ENCODE measurements around the gene HJV. TPM values are rescaled to one million over a fixed set of nuclear protein-coding genes. Genes with fewer than 3 reads are reported as not detected.

The HJV gene
- total and polyA plus RNA-seq, 2 of the 13 experiments (the other 11 are each of a cell fraction or from before 2014, with no cell fraction given) = 0.18 TPM; not detected in 1

GRCh38 chr1:146020058-146021049 lies 1.2 kb downstream of the HJV start (continued):
- TF ChIP-seq ZNF18 (CRISPR knock-in tag; IDR thresholded peaks at IDR 0.05; ENCODE audit: insufficient replicate concordance) = no peak
- no peak for TF ChIP-seq ONECUT2 (CRISPR knock-in tag; IDR thresholded peaks at IDR 0.05)
- TF ChIP-seq ZEB1 (IDR thresholded peaks at IDR 0.05; ENCODE audit: insufficient replicate concordance, low read depth) = peak; percentile 60
- no peak for TF ChIP-seq PAF1 (CRISPR knock-in tag; IDR thresholded peaks at IDR 0.05)
- peak; percentile 72; the same call in 1 of the 2 replicates for TF ChIP-seq WIZ (CRISPR knock-in tag; IDR thresholded peaks at IDR 0.05)
- no peak for TF ChIP-seq REPIN1 (CRISPR knock-in tag; IDR thresholded peaks at IDR 0.05; ENCODE audit: borderline replicate concordance, low read depth)
- no peak for TF ChIP-seq MXD4 (CRISPR knock-in tag; IDR thresholded peaks at IDR 0.05)
- TF ChIP-seq, protein P1, sequence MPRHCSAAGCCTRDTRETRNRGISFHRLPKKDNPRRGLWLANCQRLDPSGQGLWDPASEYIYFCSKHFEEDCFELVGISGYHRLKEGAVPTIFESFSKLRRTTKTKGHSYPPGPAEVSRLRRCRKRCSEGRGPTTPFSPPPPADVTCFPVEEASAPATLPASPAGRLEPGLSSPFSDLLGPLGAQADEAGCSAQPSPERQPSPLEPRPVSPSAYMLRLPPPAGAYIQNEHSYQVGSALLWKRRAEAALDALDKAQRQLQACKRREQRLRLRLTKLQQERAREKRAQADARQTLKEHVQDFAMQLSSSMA (CRISPR knock-in tag; IDR thresholded peaks at IDR 0.05) = no peak
- TF ChIP-seq HNRNPK (IDR thresholded peaks at IDR 0.05; ENCODE audit: low read depth, low read length, poor library complexity, severe bottlenecking) = no peak
- TF ChIP-seq SNAPC2 (CRISPR knock-in tag; IDR thresholded peaks at IDR 0.05) = no peak
- 0 out of 2 replicates have a peak, but pooled peaks have one; percentile 38 for TF ChIP-seq TARDBP (CRISPR knock-in tag; IDR thresholded peaks at IDR 0.05)
- TF ChIP-seq ZBTB21 (CRISPR knock-in tag; IDR thresholded peaks at IDR 0.05) = no peak
- TF ChIP-seq, protein P2, sequence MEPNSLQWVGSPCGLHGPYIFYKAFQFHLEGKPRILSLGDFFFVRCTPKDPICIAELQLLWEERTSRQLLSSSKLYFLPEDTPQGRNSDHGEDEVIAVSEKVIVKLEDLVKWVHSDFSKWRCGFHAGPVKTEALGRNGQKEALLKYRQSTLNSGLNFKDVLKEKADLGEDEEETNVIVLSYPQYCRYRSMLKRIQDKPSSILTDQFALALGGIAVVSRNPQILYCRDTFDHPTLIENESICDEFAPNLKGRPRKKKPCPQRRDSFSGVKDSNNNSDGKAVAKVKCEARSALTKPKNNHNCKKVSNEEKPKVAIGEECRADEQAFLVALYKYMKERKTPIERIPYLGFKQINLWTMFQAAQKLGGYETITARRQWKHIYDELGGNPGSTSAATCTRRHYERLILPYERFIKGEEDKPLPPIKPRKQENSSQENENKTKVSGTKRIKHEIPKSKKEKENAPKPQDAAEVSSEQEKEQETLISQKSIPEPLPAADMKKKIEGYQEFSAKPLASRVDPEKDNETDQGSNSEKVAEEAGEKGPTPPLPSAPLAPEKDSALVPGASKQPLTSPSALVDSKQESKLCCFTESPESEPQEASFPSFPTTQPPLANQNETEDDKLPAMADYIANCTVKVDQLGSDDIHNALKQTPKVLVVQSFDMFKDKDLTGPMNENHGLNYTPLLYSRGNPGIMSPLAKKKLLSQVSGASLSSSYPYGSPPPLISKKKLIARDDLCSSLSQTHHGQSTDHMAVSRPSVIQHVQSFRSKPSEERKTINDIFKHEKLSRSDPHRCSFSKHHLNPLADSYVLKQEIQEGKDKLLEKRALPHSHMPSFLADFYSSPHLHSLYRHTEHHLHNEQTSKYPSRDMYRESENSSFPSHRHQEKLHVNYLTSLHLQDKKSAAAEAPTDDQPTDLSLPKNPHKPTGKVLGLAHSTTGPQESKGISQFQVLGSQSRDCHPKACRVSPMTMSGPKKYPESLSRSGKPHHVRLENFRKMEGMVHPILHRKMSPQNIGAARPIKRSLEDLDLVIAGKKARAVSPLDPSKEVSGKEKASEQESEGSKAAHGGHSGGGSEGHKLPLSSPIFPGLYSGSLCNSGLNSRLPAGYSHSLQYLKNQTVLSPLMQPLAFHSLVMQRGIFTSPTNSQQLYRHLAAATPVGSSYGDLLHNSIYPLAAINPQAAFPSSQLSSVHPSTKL (CRISPR knock-in tag; IDR thresholded peaks at IDR 0.05) = peak; percentile 84
- TF ChIP-seq IKZF5 (CRISPR knock-in tag; IDR thresholded peaks at IDR 0.05) = no peak; the same call in 1 of the 2 replicates
- TF ChIP-seq ATAD3A (CRISPR knock-in tag; IDR thresholded peaks at IDR 0.05) = no peak
- TF ChIP-seq, protein P3, sequence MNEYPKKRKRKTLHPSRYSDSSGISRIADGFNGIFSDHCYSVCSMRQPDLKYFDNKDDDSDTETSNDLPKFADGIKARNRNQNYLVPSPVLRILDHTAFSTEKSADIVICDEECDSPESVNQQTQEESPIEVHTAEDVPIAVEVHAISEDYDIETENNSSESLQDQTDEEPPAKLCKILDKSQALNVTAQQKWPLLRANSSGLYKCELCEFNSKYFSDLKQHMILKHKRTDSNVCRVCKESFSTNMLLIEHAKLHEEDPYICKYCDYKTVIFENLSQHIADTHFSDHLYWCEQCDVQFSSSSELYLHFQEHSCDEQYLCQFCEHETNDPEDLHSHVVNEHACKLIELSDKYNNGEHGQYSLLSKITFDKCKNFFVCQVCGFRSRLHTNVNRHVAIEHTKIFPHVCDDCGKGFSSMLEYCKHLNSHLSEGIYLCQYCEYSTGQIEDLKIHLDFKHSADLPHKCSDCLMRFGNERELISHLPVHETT (CRISPR knock-in tag; conservative IDR thresholded peaks at IDR 0.05) = no peak
- TF ChIP-seq RBAK (CRISPR knock-in tag; IDR thresholded peaks at IDR 0.05) = no peak
- TF ChIP-seq HNF4A (CRISPR knock-in tag; IDR thresholded peaks at IDR 0.05) = peak; percentile 96
- TF ChIP-seq PRPF4 (IDR thresholded peaks at IDR 0.05; ENCODE audit: low read depth, low read length, poor library complexity, severe bottlenecking) = no peak
- 0 out of 2 replicates have a peak, but pooled peaks have one; percentile 29 for TF ChIP-seq SNAPC5 (CRISPR knock-in tag; IDR thresholded peaks at IDR 0.05; ENCODE audit: borderline replicate concordance)
